HG03457 (cell line): ENCODE results near the gene STIM2.

Experiments used
- ATAC-seq: cut with Tn5 transposase; IDR thresholded peaks from one replicate; pipeline ENCODE4 v1.9.1; 2021; ENCODE audit warnings: moderate number of reproducible peaks; ENCODE audit not compliant: unreplicated experiment

The STIM2 gene

GRCh38 chr4:26996745-26997144 lies 136.1 kb downstream of the STIM2 start:
- no peak for ATAC-seq

- no peak for ATAC-seq
These were observed 139.0 kb downstream of the STIM2 start for GRCh38 chr4:26999689-27000088.

GRCh38 chr4:27000122-27000521 lies 139.5 kb downstream of the STIM2 start:
- ATAC-seq = no peak

- ATAC-seq = peak; percentile 64
These were observed 140.2 kb downstream of the STIM2 start for GRCh38 chr4:27000820-27001219.

GRCh38 chr4:27001398-27002164 lies 140.9 kb downstream of the STIM2 start:
- no peak for ATAC-seq

- no peak for ATAC-seq
These were observed 143.0 kb downstream of the STIM2 start for GRCh38 chr4:27003642-27004113.

- ATAC-seq = no peak
These were observed 144.9 kb downstream of the STIM2 start for GRCh38 chr4:27005501-27005900.

GRCh38 chr4:27005905-27006590 lies 145.4 kb downstream of the STIM2 start:
- ATAC-seq = no peak

- ATAC-seq = no peak
These were observed 146.0 kb downstream of the STIM2 start for GRCh38 chr4:27006646-27007045.

- no peak for ATAC-seq
These were observed 146.9 kb downstream of the STIM2 start for GRCh38 chr4:27007507-27007906.

- ATAC-seq = no peak
These were observed 148.0 kb downstream of the STIM2 start for GRCh38 chr4:27008679-27009078.

- ATAC-seq = no peak
These were observed 148.9 kb downstream of the STIM2 start for GRCh38 chr4:27009539-27009938.

- peak; percentile 64 for ATAC-seq
These were observed 149.8 kb downstream of the STIM2 start for GRCh38 chr4:27010334-27010940.

- no peak for ATAC-seq
These were observed 150.8 kb downstream of the STIM2 start for GRCh38 chr4:27011401-27011800.

- no peak for ATAC-seq
These were observed 152.4 kb downstream of the STIM2 start for GRCh38 chr4:27013012-27013411.

- no peak for ATAC-seq
These were observed 155.9 kb downstream of the STIM2 start for GRCh38 chr4:27016551-27016950.

GRCh38 chr4:27017623-27018022 lies 157.0 kb downstream of the STIM2 start:
- ATAC-seq = no peak

- ATAC-seq = no peak
These were observed 157.4 kb downstream of the STIM2 start for GRCh38 chr4:27018076-27018475.

- ATAC-seq = no peak
These were observed 158.3 kb downstream of the STIM2 start for GRCh38 chr4:27018910-27019309.

- no peak for ATAC-seq
These were observed 159.1 kb downstream of the STIM2 start for GRCh38 chr4:27019766-27020165.

GRCh38 chr4:27020203-27020602 lies 159.6 kb downstream of the STIM2 start:
- no peak for ATAC-seq

GRCh38 chr4:27020603-27021002 lies 160.0 kb downstream of the STIM2 start:
- ATAC-seq = no peak
